DMS114 treated with DMSO at 0.1 percent for 48 hours (cell line): ENCODE data around the gene THOC2.
"Not testable (repeated sequence)": the region's sequence is repeated elsewhere in the genome, so short reads cannot be mapped to it uniquely, and the experiment has no call there.

Source experiments
- DNase-seq: peaks from one replicate; lab custom pipeline; 2025; ENCODE audit not compliant: unreplicated experiment; lab: John Stamatoyannopoulos, UW

The THOC2 gene

DNA sequence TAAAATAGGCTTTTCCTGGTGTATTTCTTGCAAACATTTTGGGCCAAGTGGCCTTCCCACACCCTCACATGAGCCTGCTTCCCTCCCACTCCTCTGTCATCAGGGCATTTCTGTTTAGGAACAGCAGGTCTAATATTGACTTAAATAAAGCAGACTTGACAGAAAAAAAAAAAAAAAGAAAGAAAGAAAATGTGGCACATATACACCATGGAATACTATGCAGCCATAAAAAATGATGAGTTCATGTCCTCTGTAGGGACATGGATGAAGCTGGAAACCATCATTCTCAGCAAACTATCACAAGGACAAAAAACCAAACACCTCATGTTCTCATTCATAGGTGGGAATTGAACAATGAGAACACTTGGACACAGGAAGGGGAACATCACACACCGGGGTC is 2.3 kb upstream of the THOC2 start:
- DNase-seq: not testable (repeated sequence)

DNA sequence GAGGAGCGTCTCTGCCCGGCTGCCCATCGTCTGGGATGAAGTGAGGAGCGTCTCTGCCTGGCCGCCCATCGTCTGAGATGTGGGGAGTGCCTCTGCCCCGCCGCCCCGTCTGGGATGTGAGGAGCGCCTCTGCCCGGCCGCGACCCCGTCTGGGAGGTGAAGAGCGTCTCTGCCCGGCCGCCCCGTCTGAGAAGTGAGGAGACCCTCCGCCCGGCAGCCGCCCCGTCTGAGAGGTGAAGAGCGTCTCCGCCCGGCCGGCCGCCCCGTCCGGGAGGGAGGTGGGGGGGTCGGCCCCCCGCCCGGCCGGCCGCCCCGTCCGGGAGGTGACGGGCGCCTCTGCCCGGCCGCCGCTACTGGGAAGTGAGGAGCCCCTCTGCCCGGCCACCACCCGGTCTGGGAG is 1.2 kb upstream of the THOC2 start:
- DNase-seq: not testable (repeated sequence)

- no peak for DNase-seq
These were observed 724 bp downstream of the THOC2 start for GRCh38 chrX:123731987-123732669.

DNA sequence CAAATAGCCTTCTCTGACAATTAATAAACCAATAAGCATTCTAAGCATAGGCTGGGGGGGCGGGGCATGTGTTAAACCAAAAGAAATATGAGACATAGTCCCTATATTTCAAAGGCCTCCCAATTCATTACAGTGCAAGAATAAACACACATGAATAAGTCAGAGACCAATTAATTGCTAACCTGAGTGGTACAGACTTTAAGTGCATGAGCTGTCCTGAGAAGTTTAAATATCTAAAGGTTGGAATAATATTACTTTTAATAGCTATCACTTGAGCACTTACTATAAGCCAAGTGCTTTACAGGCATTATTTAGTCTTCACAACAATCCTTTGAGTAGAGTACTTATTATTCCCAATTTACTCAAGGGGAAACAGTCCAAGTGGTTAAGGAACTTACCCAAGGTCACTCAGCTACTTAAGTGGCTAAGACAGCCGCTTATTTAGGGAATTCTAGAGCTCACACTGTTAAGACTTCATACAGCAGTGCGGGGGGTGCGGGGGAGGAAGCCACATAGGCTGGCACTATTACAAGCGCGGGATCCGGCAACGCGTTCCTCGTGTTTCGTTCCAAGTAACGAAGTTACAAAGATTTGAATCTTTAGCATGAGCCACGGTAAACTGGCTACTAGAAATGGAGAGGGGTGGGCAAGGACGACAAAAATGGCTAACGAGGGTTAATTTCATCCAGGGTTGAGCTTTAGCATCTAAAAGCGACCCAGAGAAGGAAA is 1.4 kb downstream of the THOC2 start:
- peak; percentile 9 for DNase-seq

DNA sequence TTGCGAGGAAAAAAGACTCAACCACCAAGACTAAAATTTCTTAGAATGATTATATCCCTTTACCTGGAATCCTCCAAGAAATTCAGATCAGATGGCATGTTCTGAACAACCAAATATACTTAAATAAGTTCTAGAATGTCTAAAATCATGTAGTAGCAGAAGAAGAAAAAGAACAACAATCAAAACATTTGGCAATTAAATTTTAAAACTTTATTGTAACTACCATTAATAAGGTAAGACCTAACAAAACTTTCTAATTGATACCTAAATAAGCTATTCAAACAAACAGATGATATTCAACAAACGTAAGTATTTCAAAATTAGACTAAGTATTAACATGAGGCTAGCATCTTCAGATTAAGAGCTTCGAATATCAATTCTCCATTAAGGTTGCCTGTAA is 4.3 kb downstream of the THOC2 start:
- no peak for DNase-seq

DNA sequence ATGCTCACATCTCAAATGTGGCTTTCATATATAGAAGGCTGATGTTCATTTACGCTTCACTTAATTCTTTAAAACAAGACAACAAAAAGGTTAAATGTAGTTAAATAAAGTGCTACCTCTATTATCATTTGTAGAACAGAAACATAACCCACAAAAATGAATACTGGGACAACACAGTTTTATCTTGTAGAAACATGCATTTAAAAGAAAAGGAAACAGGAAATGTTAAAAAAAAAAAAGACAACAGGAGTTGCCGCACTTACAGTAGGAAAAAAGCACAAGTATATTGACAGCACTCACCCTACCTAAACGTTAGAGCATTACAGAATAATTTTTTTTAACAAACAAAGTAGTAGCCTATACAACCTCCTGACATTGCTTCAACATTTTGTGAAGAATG is 4.8 kb downstream of the THOC2 start:
- DNase-seq: no peak

DNA sequence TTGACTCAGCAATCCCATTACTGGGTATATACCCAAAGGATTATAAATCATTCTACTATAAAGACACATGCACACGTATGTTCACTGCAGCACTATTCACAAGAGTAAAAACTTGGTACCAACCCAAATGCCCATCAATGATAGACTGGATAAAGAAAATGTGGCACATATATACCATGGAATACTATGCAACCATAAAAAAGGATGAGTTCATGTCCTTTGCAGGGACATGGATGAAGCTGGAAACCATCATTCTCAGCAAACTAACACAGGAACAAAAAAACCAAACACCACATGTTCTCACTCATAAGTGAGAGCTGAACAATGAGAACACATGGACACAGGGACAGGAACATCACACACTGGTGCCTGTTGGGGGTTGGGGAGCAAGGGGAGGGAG is 10.7 kb downstream of the THOC2 start:
- not testable (repeated sequence) for DNase-seq

DNA sequence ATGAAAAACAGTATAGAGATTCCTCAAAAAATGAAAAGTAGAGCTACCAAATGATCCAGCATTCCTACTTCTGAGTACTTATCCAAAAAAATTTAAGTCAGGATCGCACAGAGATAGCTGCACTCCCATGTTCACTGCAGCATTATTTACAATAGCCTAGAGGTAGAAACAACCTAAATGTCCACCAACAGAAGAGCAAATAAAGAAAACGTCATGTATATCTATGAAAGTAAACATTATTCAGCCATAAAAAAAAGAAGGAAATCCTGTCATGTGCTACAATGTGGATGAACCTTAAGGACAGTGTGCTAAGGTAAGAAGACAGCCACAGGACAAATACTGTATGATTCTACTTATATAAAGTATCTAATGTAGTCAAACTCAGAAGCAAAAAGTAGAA is 12.4 kb downstream of the THOC2 start:
- DNase-seq: no peak

DNA sequence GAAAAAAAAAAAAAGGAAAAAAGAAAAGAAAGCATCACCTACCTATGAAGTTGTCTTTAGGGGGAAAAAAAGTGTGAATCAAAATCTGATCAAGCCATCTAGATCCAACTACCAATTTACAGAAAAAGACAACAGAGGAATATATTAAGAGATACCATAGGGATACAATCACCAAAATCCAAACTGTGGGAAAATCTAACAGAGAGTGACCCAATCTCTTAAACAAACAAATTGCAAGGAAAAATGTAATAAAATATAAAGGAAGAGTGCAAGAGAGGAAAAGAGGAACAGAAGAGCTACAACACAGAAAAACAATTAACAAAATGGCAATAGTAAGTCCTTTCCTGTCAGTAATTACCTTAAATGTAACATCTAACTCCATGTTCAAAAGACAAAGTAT is 19.0 kb downstream of the THOC2 start:
- no peak for DNase-seq

- no peak for DNase-seq
These were observed 19.4 kb downstream of the THOC2 start for GRCh38 chrX:123713434-123713833.

DNA sequence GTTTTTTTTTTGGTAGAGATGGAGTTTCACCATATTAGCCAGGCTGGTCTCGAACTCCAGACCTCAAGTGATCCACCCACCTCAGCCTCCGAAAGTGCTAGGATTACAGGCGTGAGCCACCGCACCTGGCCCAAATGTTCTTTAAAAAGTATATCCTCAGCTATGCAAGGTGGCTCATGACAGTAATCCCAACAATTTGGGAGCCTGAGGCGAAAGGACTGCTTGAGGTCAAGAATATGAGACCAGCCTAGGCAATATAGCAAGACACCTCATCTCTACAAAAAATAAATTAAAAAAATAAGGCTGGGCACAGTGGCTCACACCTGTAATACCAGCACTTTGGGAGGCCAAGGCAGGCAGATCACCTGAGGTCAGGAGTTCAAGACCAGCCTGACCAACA is 21.7 kb downstream of the THOC2 start:
- DNase-seq: not testable (repeated sequence)

DNA sequence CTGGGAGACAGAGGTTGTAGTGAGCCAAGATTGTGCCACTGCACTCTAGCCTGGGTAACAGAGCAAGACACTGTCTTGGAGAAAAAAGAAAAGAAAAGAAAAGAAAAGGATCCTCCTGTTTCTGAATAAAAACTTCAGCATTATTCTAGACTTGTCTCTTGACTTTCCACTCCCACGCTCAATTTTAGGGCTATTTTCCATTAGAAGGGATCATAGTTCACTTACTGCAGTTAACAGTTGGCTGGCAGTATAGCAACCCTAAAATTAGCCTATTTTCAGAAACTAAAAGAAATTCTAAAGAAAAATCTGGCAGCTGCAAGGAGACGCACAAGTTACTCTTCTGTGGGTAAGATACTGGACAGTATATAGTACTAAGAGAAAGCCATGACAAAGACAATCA is 28.1 kb downstream of the THOC2 start:
- no peak for DNase-seq

DNA sequence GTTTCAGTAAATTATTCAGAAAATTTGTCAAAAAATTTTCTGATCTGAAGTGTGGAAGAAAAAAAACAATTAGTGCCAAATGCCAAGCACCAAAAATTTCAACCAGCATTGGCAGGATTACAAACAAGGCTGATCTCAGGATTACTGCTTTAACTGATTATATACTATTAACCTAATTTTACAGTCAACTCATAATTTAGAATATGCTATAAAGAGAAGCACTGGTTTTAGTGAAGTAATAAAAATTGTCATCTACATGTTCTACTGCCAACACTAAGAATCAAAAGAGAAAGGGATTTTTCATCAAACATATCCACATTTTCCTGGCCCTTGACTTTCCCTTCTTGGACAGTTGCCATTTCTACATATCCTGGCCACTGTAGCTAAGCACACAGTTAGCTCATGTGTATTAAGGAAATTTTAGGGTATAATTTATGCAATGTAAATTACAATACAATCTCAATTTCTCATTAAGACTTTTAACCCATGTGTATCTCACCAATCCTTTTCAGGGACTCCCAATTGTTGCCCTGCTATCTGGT is 33.8 kb downstream of the THOC2 start:
- DNase-seq: no peak

- DNase-seq: no peak
These were observed 36.5 kb downstream of the THOC2 start for GRCh38 chrX:123696334-123696733.

- DNase-seq: no peak
These were observed 37.6 kb downstream of the THOC2 start for GRCh38 chrX:123695242-123695641.

DNA sequence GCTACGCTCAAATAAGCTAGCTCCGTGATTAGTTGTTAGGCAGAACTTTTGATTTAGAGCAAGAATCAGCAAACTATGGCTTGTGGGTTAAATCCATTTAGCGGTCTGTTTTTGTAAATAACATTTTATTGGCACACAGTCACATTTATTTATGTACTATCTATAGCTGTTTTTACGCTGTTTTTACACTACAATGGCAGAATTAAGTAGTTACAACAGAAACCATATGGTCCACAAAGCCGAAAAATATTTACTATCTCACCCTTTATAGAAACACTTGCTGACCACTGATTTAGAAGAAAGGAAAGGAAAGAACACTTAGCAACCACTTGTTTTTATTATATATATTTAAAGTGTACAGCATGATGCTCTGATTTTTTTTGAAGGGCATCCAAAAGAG is 41.1 kb downstream of the THOC2 start:
- no peak for DNase-seq

DNA sequence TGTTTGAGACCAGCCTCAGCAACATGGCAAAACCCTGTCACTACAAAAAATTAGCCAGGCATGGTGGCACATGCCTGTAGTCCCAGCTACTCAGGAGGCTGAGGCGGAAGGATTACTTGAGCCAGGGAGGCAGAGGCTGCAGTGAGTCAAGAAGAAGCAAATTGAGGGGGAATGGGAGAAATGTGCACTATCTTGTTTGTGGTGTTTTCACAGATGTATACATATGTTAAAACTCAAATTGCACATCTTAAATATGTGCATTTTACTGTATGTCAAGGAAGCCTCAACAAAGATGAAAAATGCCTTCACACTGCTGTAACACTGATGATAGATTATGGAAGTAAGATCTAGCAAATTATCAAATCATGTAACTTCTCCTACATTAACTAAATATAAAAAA is 44.3 kb downstream of the THOC2 start:
- no peak for DNase-seq

- no peak for DNase-seq
These were observed 47.6 kb downstream of the THOC2 start for GRCh38 chrX:123685232-123685631.

GRCh38 chrX:123682186-123682585 is 50.7 kb downstream of the THOC2 start:
- no peak for DNase-seq

DNA sequence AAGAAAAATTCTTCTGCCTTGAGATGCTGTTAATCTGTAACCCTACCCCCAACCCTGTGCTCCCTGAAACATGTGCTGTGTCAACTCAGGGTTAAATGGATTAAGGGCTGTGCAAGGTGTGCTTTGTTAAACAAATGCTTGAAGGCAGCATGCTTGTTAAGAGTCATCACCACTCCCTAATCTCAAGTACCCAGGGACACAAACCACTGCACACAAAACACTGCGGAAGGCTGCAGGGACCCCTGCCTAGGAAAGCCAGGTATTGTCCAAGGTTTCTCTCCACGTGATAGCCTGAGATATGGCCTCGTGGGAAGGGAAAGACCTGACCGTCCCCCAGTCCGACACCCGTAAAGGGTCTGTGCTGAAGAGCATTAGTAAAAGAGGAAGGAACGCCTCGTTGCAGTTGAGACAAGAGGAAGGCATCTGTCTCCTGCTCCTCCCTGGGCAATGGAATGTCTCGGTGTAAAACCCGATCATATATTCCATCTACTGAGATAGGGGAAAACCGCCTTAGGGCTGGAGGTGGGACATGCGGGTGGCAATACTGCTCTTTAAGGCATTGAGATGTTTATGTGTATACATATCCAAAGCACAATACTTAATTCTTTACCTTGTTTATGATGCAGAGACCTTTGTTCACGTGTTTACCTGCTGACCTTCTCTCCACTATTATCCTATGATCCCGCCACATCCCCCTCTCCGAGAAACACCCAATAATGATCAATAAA is 53.0 kb downstream of the THOC2 start:
- not testable (repeated sequence) for DNase-seq

- DNase-seq: no peak
These were observed 57.7 kb downstream of the THOC2 start for GRCh38 chrX:123675154-123675553.

- DNase-seq: no peak
These were observed 59.0 kb downstream of the THOC2 start for GRCh38 chrX:123673813-123674212.
